Stimulated activated CD4-positive, alpha-beta T cell treated with anti-CD3 and anti-CD28 coated beads, Interleukin-4, amount 100 ng/mL, for 24 hours (primary cell): ENCODE measurements around the gene RFFL.
"Not testable (repeated sequence)": the region's sequence is repeated elsewhere in the genome, so short reads cannot be mapped to it uniquely, and the experiment has no call there.

Experiments
- DNase-seq: peaks from one replicate; pipeline ENCODE4 v3.0.0-alpha.2; 2020

Gene RFFL

DNA sequence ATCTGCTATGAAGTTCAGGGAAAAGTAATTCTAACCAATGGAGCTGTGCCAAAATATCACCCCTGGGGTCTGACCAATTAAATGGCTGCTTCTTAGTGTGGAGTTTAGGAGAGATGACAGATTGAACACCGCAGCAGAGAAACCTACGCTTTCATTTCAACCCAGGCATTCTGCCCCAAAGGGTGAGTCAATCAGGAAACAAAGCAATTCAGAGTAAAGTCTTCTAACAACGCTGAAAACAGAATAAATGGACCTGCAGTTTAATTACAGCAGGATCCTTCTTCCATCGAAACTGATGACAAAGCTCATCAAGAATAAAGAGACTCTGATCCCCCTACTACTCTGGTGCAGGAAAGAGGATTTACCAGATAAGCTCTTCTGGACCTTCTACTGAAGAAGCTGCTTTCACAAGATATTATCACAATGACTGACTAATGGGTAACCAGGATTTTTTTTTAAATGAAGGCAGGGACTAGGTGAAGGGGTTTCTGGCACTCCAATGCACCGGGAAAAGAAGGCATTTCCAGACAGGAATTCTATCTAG is 16.7 kb downstream of the RFFL start:
- peak; percentile 78 for DNase-seq

DNA sequence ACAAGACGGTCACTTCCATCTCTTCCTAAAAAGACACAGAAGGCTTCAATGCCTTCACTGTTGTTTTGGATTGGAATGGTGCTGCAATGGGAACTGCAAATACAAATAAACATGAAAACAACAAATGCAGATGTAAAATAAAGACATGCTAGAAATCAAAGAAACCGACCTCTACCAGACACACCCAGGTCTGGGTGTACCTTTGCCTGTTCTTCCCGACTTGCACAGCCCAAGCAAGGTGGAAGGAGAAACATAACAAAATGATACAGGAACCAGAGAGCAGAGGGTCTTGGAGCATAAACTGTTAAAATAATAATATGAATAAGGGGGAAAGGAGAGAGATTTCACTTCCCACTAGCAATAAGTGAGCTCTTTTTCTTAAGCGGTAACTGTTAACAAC is 17.3 kb downstream of the RFFL start:
- DNase-seq, result no peak

DNA sequence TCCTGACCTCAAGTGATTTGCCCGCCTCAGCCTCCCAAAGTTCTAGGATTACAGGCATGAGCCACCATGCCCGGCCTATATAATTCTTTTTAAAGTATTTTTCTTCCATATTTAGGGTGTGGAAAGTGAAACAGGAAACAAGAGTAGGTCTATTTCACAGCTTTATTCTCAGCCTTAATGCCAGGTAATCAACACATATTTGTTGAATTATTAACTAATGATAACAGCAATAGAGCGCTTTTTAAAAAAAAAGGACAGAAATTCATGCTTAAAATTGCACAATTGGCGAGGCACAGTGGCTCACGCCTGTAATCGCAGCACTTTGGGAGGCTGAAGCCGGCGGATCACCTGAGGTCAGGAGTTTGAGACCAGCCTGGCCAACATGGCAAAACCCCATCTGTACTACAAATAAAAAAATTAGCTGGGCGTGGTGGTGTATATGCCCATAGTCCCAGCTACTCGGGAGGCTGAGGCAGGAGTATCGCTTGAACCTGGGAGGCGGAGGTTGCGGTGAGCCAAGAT is 18.0 kb downstream of the RFFL start:
- DNase-seq, result not testable (repeated sequence)

DNA sequence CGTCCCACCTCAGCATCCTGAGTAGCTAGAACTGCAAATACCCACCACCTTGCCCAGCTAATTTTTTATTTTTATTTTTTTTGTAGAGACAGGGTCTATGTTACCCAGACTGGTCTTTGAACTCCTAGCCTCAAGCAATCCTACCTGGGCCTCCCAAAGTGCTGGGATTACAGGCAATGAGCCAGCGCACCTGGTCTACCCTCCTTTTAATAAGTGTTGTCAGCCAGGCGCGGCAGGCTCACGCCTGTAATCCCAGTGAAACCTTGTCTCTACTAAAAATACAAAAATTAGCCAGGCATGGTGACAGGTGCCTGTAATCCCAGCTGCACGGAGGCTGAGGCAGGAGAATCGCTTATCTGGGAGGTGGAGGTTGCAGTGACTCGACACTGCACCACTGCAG is 19.3 kb downstream of the RFFL start:
- DNase-seq, result no peak

DNA sequence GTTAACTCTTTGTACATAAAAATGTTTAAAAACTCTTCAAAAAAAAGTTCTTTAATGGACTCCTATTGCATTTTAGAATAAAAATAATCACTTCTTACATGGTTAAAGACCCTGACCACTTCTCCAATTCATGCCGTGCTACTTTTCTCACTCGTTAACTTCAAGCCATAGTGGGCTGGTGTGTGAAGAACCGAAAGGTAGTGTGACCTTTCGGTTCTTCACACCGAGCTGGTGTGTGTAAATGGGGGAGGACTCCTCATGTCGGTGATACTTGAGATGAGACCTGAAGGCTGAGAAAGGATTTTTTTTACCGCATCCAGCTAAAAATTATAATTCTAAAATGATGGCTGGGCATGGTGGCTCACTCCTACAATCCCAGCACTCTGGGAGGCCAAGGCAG is 22.1 kb downstream of the RFFL start:
- DNase-seq, result no peak

DNA sequence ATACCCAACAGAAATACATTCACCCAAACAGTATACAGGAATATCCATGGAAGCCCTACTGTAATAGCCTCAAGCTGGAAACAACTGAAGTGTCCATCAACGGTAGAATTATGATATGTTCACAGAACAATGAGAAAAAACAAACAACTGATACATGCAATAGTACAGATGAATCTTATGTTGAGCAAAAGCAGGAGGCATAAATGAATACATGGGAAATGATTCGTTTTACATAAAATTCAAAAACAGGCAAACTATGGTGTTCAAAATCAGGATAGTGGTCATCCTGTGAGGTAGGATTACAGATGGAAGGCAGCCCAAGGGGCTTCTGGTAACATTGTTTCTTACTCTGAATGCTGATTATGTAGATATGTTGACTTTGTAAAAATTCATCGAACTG is 25.1 kb downstream of the RFFL start:
- no peak for DNase-seq

DNA sequence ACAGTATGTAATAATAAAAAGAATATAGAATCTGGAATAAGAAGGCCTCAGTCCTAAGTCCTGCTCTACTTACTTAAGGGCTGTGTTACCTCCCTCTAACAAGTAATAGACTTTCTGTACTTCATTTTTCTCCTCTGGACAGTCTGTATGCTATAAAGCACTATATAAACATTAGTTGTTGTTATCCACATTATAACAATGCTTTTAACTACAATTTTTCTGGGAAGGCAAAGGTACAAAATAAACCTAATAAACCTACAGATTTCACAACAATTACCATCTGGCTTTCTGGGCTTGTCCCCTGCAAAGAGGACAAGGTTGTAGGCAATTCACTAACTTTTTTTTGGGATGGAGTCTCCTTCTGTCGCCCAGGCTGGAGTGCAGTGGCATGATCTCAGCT is 32.7 kb downstream of the RFFL start:
- no peak for DNase-seq

DNA sequence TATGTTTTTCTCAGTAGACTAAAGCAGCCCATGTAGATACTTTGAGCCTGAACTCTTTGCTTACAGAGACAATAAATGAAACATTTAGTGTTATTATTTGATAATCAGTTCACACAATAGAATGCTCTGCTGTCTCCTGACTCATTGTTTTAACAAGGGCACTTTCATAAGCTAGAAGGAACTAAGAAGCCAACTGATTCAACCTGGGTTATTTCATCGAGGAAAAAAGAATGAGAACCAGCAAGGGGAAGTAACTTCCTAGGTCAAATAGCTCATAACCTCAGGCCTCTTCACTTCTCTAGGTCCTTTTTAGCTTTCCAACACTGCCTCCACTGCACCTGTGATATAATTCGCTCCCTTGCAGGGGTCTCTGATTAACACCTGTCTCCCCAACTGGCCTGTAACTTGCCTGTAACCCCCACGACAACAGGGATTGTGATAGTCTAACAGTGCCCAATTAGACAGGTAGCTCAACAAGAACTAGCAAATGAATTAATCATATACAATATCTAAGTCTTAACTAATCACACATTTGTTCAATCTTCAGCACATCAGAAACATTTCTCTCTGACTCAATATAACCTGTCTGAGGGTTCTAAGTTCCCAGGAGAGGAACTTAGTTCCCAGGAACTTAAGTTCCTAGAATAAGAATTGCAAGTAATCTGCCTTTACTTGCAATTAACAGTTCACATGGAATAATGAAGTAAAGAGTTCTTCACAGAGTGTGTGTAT is 34.8 kb downstream of the RFFL start:
- DNase-seq, result no peak

DNA sequence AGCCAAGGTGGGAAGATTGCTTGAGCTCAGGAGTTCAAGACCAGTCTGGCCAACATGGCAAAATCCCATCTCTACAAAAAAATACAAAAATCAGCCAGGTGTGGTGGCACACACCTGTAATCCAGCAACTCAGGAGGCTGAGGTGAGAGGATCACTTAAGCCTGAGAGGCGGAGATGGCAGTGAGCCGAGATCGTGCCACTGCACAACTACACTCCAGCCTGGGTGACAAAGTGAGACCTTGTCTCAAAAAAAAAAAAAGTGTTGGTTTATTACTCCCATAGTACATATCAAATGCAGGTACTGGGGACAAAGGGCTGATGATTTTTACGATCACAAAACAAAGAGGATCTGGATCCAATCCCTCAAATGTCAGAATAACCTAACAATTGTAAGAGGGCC is 35.4 kb downstream of the RFFL start:
- not testable (repeated sequence) for DNase-seq

DNA sequence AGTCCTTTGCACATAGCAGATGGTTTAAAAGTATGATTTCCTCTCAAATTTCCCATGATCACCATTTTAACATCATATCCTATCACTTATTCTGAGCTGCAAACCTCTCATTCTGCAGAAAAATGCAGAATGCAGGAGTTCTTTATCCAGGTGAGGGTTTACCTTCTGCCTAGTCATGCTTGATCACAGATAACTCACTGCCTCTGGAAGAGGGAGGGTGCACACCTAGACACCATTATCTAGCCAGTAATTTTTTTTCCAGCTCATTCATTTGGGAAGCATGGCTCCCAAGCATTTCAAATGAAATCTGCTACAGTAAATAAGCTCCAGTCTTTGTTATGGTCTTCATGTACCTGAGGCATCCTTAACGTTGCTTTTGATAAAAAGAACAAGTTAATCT is 38.0 kb downstream of the RFFL start:
- DNase-seq, result no peak

DNA sequence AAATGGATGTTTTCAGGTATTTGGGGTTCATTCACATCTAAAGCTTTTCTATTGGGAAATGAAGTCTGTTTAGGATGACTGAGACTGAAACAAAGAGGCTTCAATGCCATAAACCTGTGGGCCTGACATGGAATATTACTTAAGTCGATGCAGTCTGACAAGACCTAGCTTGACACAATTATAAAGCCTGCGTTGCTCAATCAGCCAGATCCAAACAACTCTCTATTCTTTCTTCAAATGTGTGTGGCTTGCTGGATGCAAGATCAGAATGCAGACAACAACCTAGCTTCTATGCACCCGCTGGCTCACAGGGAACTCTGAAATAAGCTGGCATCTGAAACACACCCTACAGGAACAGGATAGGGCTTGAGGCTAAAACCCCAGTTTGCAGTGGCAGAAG is 40.0 kb downstream of the RFFL start:
- DNase-seq, result no peak

DNA sequence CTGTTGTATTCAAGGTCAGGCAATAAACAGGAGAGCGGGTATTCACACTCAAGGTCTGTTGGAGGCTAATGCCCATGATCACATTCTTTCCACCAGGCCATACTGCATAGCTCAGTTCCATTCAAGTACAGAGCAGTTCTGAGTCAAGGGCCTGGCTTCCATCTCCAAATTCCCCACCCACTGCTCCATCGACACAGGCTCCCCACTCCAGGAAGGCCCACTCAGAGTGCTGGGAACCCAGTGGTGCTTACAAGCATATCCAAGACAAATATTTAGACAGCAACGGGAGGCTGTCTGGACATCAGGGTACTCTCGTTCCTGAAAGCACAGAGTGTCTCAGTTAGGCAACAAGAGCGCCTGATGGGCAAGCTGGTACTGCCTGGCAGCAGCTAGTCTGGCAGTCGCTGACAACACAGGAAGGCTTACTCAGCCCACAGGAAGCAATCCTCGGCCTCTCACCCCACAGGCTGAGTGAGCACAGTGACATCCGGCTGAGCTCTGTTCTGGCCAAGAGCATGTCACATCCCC is 40.9 kb downstream of the RFFL start:
- peak; percentile 80 for DNase-seq

DNA sequence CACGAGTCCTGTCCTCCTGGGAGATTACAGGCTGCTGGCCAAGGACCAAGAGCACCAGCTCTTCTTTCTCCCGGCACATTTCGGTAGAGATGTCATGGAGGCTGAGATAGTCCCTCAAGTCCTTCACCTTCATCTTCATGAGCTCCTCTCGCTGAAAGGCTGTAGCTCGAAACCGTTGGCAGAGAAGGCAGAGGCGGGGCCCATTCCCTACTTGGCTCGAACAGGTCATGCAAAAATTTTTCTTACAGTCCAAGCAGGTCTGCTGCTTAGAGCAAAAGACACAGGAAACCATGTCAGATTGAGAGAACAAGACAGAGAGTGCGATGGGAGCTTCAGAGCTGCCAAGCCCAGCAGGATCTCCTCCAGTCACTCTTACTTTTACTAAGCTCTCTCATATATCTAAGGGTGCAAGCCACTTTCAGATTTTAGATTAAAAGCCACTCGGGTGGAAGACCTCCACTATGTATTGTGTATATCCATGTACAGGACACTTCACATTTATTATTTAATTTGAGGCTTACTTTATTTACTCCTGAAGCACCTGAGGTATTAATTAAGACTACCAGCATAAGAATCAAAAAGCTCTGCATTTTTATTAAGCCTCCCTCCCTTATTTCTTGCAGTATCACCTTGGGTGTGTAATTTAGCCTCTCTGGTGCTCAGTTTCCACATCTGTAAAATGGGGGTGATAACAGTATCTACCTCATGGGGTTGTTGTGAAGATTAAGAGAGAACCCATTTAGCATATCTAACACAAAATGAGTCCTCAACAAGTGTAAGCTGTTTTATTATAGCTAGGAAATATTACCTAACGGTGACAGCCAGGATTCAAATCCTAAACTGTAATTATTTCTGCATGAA is 41.8 kb downstream of the RFFL start:
- no peak for DNase-seq

DNA sequence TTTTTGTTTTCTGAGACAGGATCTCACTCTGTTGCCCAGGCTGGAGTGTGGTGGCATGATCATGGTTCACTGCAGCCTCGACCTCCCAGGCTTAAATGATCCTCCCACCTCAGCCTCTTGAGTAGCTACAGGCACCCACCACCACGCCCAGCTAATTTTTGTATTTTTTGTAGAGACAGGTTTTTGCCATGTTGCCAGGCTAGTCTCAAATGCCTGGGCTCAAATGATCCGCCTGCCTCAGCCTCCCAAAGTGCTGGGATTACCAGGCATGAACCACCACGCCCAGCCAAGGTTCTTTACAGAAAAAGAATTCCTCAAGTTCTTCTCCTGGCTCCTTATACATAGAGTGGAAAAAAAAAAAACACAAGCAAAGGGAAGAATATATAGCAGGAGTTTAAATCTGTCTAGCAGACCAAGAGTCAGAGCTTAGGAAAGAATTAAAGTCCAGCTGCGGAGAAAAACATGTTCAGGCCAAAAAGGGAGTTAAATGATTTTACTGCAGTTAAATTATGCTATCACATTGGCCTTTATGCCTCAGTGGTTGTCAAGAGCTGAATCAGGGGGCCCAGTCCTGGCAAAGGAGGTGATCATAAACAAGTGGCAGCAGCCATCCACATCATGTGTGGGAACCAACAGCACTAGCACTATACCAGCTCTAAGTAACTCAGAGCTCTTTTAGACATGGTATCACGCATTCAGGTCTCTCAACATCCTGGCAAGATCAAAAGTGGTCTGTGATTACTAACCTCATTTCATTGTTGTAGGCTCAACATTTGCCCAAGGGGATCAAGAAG is 43.9 kb downstream of the RFFL start:
- no peak for DNase-seq

DNA sequence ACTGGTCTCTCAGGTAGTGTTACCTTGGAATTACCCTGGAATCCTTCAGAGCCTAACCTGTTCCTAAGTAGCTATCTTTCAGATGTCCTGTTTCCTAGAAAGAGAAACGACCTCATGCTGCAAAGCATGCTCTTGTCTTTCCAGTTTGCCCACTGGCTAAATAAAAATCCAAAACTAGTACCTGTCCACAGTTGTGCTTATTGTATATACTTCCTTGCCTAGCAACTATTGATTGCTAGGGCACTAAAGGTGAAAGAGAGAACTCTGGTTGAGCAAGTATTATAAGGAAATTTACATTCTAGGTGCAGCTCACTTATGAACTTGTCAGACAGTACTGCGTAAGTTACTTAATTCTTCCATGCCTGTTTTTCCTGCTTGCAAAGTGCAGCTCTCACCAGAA is 44.7 kb downstream of the RFFL start:
- no peak for DNase-seq

DNA sequence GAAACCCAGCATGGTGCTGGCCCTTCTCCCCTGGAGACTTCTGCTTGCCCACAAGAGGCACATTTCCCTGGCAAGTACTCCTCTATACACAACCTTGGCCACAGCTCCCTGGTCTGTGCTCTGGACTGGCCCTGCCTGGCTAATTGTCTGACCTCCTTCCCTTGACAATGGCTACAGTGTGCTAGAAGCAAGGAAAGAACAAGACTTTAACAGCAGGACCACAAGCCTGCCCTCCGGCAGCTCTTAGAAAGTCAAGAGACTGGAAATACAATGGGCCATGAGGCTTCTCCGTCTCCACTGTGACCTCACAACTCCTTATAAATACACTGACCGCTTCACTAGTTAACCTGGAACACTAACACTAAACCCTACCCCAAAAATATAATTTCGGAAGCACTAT is 46.5 kb downstream of the RFFL start:
- DNase-seq, result no peak

DNA sequence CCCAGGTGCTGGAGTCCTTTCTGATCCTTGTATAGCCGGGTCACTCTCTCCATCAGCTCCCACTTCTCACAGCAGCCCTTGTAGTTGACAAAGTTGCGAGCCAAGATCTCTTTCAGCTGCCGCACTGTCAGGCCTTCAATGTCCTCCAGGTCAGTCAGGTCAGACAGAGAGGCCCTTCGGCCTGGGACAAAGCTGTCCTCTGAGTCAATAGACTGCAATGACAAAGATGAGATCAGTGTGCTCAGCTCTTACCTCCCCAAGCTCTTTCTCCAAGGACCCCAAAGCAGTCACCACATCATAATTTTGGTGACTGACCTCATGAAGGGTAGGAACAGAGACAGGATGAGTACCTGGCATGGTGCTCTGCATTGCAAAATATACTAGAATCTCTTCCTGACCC is 47.1 kb downstream of the RFFL start:
- no peak for DNase-seq

DNA sequence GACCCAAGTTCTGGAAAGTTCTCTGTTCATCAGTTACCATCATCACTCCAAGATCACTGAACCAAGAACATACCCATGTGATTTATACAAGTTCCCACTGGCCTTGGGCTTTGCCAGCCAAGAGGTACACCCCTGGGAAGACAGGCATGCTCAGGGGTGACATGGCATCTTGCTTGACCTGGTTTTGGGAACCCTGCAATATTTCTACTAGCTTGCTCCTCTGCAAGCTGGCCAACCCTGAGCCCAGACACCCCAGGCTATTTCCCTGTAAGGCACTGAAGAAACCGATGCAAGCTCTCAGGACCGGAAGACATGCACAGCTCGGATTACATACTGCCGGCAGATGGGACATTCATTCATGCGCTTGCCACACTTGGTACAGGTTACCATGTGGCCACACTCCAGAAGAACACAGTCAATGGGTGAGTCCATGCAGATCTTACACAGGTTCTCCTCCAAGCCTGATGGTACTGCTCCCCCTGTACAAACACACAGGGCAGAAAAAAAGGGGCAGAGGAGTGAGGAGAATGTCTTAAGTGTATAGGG is 51.8 kb downstream of the RFFL start:
- no peak for DNase-seq

DNA sequence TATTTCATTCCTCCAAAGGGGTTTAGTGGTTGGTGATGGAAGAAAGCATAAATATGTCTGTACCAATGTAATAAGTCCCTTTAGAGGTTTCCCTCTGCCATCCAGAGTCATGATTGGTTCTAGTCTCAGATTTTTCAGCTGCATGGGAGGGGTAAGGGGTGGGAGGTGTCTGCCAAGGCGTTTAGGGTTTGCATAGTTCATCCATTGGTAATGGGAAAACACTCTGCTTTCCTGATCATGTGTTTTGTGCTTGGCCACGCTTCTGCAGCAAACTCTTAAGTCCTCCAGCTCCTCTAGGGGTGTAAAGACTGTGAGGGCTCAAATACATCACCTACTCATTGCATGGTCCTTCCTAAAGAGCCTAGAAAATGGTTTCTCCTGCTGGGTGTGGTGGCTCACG is 53.4 kb downstream of the RFFL start:
- no peak for DNase-seq

DNA sequence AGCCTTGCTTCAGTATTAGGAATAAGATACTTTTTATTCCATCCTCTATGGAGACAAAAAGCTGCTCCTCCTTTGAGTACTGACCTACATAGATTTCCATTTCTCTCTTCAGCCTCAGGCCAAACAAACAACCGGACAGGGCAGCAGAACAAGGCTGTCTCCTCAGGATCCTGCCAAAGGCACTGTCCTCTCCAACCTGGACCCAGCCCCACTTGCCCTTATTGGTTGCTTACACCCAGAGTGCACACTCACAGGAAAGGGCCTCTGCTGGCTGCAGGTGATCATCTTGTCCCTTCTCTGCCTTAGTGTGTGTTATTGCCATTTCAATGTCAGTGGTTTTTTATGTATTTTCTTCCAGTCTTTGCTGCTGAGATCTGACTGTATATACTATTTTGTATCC is 56.5 kb downstream of the RFFL start:
- no peak for DNase-seq

DNA sequence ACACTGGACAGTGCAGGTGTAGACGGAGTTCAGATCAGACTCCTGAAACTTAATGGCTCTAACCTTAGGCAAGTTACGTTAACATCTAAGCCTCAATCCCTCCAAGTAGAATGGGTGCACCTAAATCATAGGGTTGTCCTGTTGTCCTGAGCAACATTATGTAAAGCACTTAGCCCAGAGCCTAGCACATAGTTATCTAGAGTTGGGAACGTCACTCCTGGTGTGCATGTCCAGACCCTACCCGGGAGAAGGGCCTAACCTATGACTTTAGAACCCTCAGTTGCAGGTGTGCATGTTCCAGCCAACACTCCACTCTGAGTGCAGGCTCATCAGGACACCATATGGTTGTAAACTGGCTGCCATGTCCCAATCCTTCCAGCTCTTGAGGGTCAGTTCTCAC is 57.2 kb downstream of the RFFL start:
- no peak for DNase-seq

DNA sequence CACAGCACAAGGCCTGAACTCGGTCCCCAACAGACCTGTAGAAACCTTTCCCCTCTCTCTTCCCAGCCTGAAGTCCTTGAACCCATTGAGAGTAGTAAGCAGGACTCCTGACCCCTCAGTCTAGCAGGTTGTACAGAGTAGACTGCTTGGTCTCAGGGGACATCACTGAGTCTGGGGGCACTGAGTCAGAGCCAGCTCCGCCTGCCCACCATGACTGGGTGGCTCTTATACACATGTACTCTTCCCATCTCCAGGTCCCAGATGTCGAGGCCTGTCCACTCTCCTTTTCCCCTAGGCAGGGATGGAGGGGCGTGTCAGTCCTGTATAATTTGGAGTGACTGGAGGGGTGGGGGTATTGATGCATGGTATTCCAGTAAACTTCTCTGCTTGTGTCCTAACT is 59.7 kb downstream of the RFFL start:
- DNase-seq, result no peak
